MM.1S (cell line): Measurements from ENCODE around the gene CYP46A1.

ENCODE experiments used
- DNase-seq: peaks from one replicate; pipeline ENCODE4 v3.0.0-alpha.2; 2015
- H2AFZ ChIP-seq: fragments of 300-600 bp; sonication (generic); 2 replicates; pipeline ENCODE4 v1.6.0; 2016; ENCODE audit warnings: antibody characterized with exemption, low read length
- H3F3A ChIP-seq: fragments of 300-600 bp; sonication (generic); 2 replicates; pipeline ENCODE4 v1.6.1; 2016; ENCODE audit warnings: mild to moderate bottlenecking, antibody characterized with exemption, low read length, moderate library complexity, mixed read lengths; ENCODE audit not compliant: insufficient read depth
- H3K27ac ChIP-seq: fragments of 300-600 bp; sonication (generic); 2 replicates; pipeline ENCODE4 v1.5.1; 2016; ENCODE audit warnings: mild to moderate bottlenecking, low read length
- H3K27me3 ChIP-seq: fragments of 300-600 bp; sonication (generic); replicated peaks from 2 replicates; pipeline ENCODE4 v1.6.0; 2016; ENCODE audit warnings: low read length; ENCODE audit not compliant: insufficient read depth
- H3K36me3 ChIP-seq: fragments of 300-600 bp; sonication (generic); replicated peaks from 2 replicates; pipeline ENCODE4 v1.6.1; 2016; ENCODE audit warnings: mild to moderate bottlenecking, low read length, mixed read lengths; ENCODE audit not compliant: insufficient read depth
- H3K4me1 ChIP-seq: fragments of 300-600 bp; sonication (generic); 2 replicates; pipeline ENCODE4 v1.6.1; 2016; ENCODE audit warnings: low read length, mixed read lengths
- H3K4me2 ChIP-seq: fragments of 300-600 bp; sonication (generic); 2 replicates; pipeline ENCODE4 v1.6.0; 2016; ENCODE audit warnings: low read depth, low read length
- H3K4me3 ChIP-seq: fragments of 300-600 bp; sonication (generic); 2 replicates; pipeline ENCODE4 v1.5.1; 2016; ENCODE audit warnings: low read length, mixed read lengths
- H3K79me2 ChIP-seq: fragments of 300-600 bp; sonication (generic); 2 replicates; pipeline ENCODE4 v1.6.1; 2016; ENCODE audit warnings: mixed run types, low read length, mixed read lengths
- H3K9ac ChIP-seq: fragments of 300-600 bp; sonication (generic); 2 replicates; pipeline ENCODE4 v1.6.1; 2016; ENCODE audit warnings: low read length, mixed read lengths
- H3K9me2 ChIP-seq: fragments of 300-600 bp; sonication (generic); replicated peaks from 2 replicates; pipeline ENCODE4 v1.6.1; 2016; ENCODE audit warnings: mild to moderate bottlenecking, low read length, mixed read lengths; ENCODE audit not compliant: insufficient read depth
- H3K9me3 ChIP-seq: fragments of 300-600 bp; sonication (generic); replicated peaks from 2 replicates; pipeline ENCODE4 v1.6.1; 2016; ENCODE audit warnings: mild to moderate bottlenecking, low read length, mixed read lengths; ENCODE audit not compliant: insufficient read depth
- H4K20me1 ChIP-seq: fragments of 300-600 bp; sonication (generic); 2 replicates; pipeline ENCODE4 v1.6.1; 2016; ENCODE audit warnings: mild to moderate bottlenecking, low read length, moderate library complexity, mixed read lengths; ENCODE audit not compliant: insufficient read depth
- EZH2 ChIP-seq: fragments of 300-600 bp; sonication (generic); optimal IDR thresholded peaks from 2 replicates; pipeline ENCODE3; 2017; ENCODE audit warnings: low read depth, mild to moderate bottlenecking, antibody characterized with exemption, low read length, mixed read lengths
- EZH2phosphoT487 ChIP-seq: fragments of 300-600 bp; sonication (generic); IDR thresholded peaks from 2 replicates; pipeline ENCODE4 v1.6.1; 2018; ENCODE audit warnings: antibody characterized with exemption, low read length
- TF ChIP-seq, protein P1 (sequence below): fragments of 300-600 bp; sonication (generic); IDR thresholded peaks from 2 replicates; pipeline ENCODE4 v1.5.1; 2016; ENCODE audit warnings: antibody characterized with exemption, low read length, mixed read lengths

The CYP46A1 gene

DNA sequence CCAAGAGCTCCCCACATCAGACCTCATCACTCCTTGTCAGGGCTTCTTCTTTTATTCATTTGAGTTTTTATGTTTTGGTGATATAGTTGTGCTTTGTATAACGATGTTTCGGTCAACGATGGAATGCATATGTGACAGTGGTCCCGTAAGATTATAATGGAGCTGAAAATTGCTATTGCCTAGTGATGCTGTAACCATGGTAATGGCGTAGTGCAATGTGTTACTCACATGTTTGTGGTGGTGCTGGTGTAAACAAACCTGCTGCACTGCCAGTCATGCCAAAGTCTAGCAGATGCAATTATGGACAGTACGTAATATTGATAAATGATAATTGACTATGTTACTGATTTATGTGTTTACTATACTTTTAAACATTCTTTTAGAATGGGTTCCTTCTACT lies 16.3 kb downstream of the CYP46A1 start:
- H3K9me2 ChIP-seq: no peaks in the 10 kb centered on the region
- no peaks in the 10 kb centered on the region for H3K27me3 ChIP-seq
- no peaks in the 10 kb centered on the region for H4K20me1 ChIP-seq
- H2AFZ ChIP-seq: no peak overlapping the region
- no peaks in the 10 kb centered on the region for H3K9me3 ChIP-seq
- no peaks in the 10 kb centered on the region for H3K79me2 ChIP-seq
- H3K4me2 ChIP-seq: no peak overlapping the region
- H3K4me1 ChIP-seq: no peaks in the 10 kb centered on the region
- no peak overlapping the region for H3K27ac ChIP-seq
- no peaks in the 10 kb centered on the region for H3F3A ChIP-seq
- TF ChIP-seq, protein P1, sequence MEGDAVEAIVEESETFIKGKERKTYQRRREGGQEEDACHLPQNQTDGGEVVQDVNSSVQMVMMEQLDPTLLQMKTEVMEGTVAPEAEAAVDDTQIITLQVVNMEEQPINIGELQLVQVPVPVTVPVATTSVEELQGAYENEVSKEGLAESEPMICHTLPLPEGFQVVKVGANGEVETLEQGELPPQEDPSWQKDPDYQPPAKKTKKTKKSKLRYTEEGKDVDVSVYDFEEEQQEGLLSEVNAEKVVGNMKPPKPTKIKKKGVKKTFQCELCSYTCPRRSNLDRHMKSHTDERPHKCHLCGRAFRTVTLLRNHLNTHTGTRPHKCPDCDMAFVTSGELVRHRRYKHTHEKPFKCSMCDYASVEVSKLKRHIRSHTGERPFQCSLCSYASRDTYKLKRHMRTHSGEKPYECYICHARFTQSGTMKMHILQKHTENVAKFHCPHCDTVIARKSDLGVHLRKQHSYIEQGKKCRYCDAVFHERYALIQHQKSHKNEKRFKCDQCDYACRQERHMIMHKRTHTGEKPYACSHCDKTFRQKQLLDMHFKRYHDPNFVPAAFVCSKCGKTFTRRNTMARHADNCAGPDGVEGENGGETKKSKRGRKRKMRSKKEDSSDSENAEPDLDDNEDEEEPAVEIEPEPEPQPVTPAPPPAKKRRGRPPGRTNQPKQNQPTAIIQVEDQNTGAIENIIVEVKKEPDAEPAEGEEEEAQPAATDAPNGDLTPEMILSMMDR: no peak
- TF ChIP-seq EZH2phosphoT487: no peak
- H3K36me3 ChIP-seq: no peaks in the 10 kb centered on the region
- no peak for DNase-seq
- H3K4me3 ChIP-seq: no peak overlapping the region
- H3K9ac ChIP-seq: no peak overlapping the region

DNA sequence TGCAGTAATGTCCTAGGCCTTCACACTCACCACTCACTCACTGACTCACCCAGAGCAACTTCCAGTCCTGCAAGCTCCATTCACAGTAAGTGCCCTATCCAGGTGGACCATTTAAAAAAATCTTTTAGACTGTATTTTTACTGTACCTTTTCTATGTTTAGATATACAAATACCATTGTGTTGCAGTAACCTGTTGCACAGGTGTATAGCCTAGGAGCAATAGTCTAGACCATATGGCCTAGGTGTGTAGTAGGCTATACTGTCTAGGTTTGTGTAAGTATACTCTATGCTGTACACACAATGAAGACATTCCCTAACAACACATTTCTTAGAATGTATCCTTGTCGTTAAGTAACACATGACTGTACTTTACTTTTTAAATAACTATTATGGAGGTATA lies 17.2 kb downstream of the CYP46A1 start:
- Histone ChIP-seq H3K27me3 (no peaks in the 10 kb centered on the region), H4K20me1 (no peaks in the 10 kb centered on the region), H3F3A (no peaks in the 10 kb centered on the region), H3K4me2 (no peak overlapping the region), H3K4me3 (no peak overlapping the region), H3K9me3 (no peaks in the 10 kb centered on the region), H3K9ac (no peak overlapping the region), H3K27ac (no peak overlapping the region), H3K9me2 (no peaks in the 10 kb centered on the region), H3K79me2 (no peaks in the 10 kb centered on the region), H2AFZ (no peak overlapping the region), H3K36me3 (no peaks in the 10 kb centered on the region), H3K4me1 (no peaks in the 10 kb centered on the region)
- DNase-seq: no peak
- TF ChIP-seq EZH2phosphoT487 (no peak), EZH2 (no peak)
- TF ChIP-seq, protein P1: no peak

DNA sequence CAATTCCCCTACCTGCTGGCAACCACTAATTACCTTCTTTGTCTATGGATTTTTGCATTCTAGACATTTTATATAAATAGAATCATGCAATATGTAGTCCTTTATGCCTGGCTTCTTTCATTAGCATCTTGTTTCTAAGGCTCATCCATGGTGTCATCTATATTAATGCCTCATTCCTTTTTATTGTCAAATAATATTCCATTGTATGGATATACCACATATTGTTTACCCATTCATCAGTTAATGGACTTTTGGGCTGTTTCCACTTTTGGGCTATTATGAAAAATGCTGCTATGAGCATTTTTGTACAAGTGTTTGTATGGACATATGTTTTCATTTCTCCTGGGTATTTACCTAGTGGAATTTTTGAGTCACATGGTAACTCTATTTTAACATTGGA lies 18.0 kb downstream of the CYP46A1 start:
- no peaks in the 10 kb centered on the region for H3K9me2 ChIP-seq
- H3K79me2 ChIP-seq: no peaks in the 10 kb centered on the region
- H3K4me3 ChIP-seq: no peak overlapping the region
- no peak for TF ChIP-seq EZH2
- TF ChIP-seq EZH2phosphoT487: no peak
- TF ChIP-seq, protein P1: no peak
- no peaks in the 10 kb centered on the region for H3K36me3 ChIP-seq
- no peaks in the 10 kb centered on the region for H3K27me3 ChIP-seq
- H3K27ac ChIP-seq: no peak overlapping the region
- no peak overlapping the region for H2AFZ ChIP-seq
- no peak overlapping the region for H3K4me2 ChIP-seq
- no peaks in the 10 kb centered on the region for H3K9me3 ChIP-seq
- DNase-seq: no peak
- no peaks in the 10 kb centered on the region for H4K20me1 ChIP-seq
- no peak overlapping the region for H3K9ac ChIP-seq
- H3F3A ChIP-seq: no peaks in the 10 kb centered on the region
- no peaks in the 10 kb centered on the region for H3K4me1 ChIP-seq

DNA sequence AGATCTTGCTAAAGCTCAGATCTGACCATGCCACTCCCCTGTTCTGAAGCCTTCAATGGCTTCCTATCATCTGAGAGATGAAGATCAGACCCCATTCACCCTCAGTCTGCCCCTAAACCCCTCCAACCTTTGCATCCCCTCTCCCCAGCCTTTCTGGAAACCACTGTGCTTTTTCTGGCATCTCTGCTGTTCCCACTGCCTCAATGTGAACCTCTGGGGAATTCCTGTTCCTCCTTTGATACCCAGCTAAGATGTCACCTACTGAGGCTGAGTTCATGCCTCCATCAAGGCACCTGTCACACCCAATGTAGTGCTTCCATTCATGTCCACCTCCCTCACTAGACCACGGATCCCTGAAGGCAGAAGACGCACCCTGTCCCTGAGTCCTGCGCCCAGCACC lies 19.3 kb downstream of the CYP46A1 start:
- Histone ChIP-seq H3K36me3 (no peaks in the 10 kb centered on the region), H3K4me3 (no peak overlapping the region), H3K9ac (no peak overlapping the region), H3F3A (no peaks in the 10 kb centered on the region), H3K4me2 (no peak overlapping the region), H3K4me1 (no peaks in the 10 kb centered on the region), H3K27me3 (no peaks in the 10 kb centered on the region), H3K27ac (no peak overlapping the region), H3K79me2 (no peaks in the 10 kb centered on the region), H3K9me3 (no peaks in the 10 kb centered on the region), H2AFZ (no peak overlapping the region), H4K20me1 (no peaks in the 10 kb centered on the region), H3K9me2 (no peaks in the 10 kb centered on the region)
- DNase-seq: no peak
- TF ChIP-seq, protein P1: no peak
- TF ChIP-seq EZH2 (no peak), EZH2phosphoT487 (no peak)
